Panc1 (cell line): ENCODE measurements around the gene CTXND1.

Experiments used
- POLR2AphosphoS5 ChIP-seq: IDR thresholded peaks from 2 replicates; pipeline ENCODE4 v1.6.1; 2012; ENCODE audit warnings: mild to moderate bottlenecking, low read depth, low read length, moderate library complexity
- TF ChIP-seq, protein P1 (sequence below): fragments of 450-650 bp; IDR thresholded peaks from 2 replicates; pipeline ENCODE4 v1.5.1; 2017; ENCODE audit warnings: mild to moderate bottlenecking

- no peak for TF ChIP-seq POLR2AphosphoS5
- TF ChIP-seq, protein P1, sequence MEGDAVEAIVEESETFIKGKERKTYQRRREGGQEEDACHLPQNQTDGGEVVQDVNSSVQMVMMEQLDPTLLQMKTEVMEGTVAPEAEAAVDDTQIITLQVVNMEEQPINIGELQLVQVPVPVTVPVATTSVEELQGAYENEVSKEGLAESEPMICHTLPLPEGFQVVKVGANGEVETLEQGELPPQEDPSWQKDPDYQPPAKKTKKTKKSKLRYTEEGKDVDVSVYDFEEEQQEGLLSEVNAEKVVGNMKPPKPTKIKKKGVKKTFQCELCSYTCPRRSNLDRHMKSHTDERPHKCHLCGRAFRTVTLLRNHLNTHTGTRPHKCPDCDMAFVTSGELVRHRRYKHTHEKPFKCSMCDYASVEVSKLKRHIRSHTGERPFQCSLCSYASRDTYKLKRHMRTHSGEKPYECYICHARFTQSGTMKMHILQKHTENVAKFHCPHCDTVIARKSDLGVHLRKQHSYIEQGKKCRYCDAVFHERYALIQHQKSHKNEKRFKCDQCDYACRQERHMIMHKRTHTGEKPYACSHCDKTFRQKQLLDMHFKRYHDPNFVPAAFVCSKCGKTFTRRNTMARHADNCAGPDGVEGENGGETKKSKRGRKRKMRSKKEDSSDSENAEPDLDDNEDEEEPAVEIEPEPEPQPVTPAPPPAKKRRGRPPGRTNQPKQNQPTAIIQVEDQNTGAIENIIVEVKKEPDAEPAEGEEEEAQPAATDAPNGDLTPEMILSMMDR = no peak
These were observed 68.7 kb downstream of the CTXND1 start for GRCh38 chr15:80183306-80183705.
